Mesendoderm (in vitro differentiated cells): ENCODE measurements around the gene RBM6.

Source experiments
- DNase-seq: peaks from one replicate; pipeline ENCODE4 v3.0.0; 2013
- H2AK5ac ChIP-seq: 2 replicates; pipeline ENCODE4 v1.6.1; 2013; ENCODE audit warnings: low read length, inconsistent platforms
- H2BK120ac ChIP-seq: 2 replicates; pipeline ENCODE4 v1.6.1; 2013; ENCODE audit warnings: low read depth, mild to moderate bottlenecking, low read length, moderate library complexity, mixed read lengths
- H2BK15ac ChIP-seq: replicated peaks from 2 replicates; pipeline ENCODE4 v1.6.1; 2013; ENCODE audit warnings: low read depth, mild to moderate bottlenecking, moderate library complexity
- H2BK5ac ChIP-seq: 2 replicates; pipeline ENCODE4 v1.6.1; 2013; ENCODE audit warnings: low read length, inconsistent platforms
- H3K18ac ChIP-seq: 2 replicates; pipeline ENCODE4 v1.6.1; 2013; ENCODE audit warnings: mild to moderate bottlenecking, low read length, mixed read lengths
- H3K23ac ChIP-seq: one replicate; pipeline ENCODE4 v1.6.1; 2013; ENCODE audit warnings: low read length
- H3K27ac ChIP-seq: 2 replicates; pipeline ENCODE4 v1.5.1; 2013; ENCODE audit warnings: low read depth, mild to moderate bottlenecking, inconsistent platforms, low read length, moderate library complexity
- H3K27me3 ChIP-seq: 2 replicates; pipeline ENCODE4 v1.6.1; 2013; ENCODE audit warnings: low read length, control low read depth, mild to moderate bottlenecking, inconsistent platforms; ENCODE audit not compliant: insufficient read depth, poor library complexity
- H3K36me3 ChIP-seq: 2 replicates; pipeline ENCODE4 v1.6.1; 2013; ENCODE audit warnings: low read length, inconsistent platforms; ENCODE audit not compliant: control insufficient read depth, insufficient read depth
- H3K4ac ChIP-seq: one replicate; pipeline ENCODE4 v1.6.1; 2013; ENCODE audit warnings: low read depth, mild to moderate bottlenecking, low read length, moderate library complexity
- H3K4me1 ChIP-seq: 2 replicates; pipeline ENCODE4 v1.6.1; 2013; ENCODE audit warnings: low read depth, low read length, inconsistent platforms; ENCODE audit not compliant: control insufficient read depth
- H3K4me2 ChIP-seq: 2 replicates; pipeline ENCODE4 v1.6.1; 2013; ENCODE audit warnings: low read length
- H3K4me3 ChIP-seq: 2 replicates; pipeline ENCODE4 v1.5.1; 2013; ENCODE audit warnings: mild to moderate bottlenecking, low read length
- H3K56ac ChIP-seq: one replicate; pipeline ENCODE4 v1.6.1; 2013; ENCODE audit warnings: low read length
- H3K79me1 ChIP-seq: 2 replicates; pipeline ENCODE4 v1.6.1; 2013; ENCODE audit warnings: low read length, inconsistent platforms
- H3K79me2 ChIP-seq: 2 replicates; pipeline ENCODE4 v1.6.1; 2013; ENCODE audit warnings: mild to moderate bottlenecking, low read length; ENCODE audit not compliant: control insufficient read depth, insufficient read depth
- H3K9ac ChIP-seq: 2 replicates; pipeline ENCODE4 v1.6.1; 2013; ENCODE audit warnings: low read length, inconsistent platforms
- H4K5ac ChIP-seq: one replicate; pipeline ENCODE4 v1.6.1; 2013; ENCODE audit warnings: low read length
- H4K8ac ChIP-seq: one replicate; pipeline ENCODE4 v1.6.1; 2013; ENCODE audit warnings: low read depth, mild to moderate bottlenecking, control low read depth, low read length, moderate library complexity
- WGBS: extraction: QIAGEN DNeasy Blood & Tissue Kit; methylation state at CpG from one replicate; pipeline ENCODE4 v1.1.7; 2013; ENCODE audit warnings: low lambda C conversion rate, missing lambda C conversion rate; ENCODE audit not compliant: insufficient coverage; ENCODE audit errors: extremely low coverage; 5-methylcytosine and 5-hydroxymethylcytosine counted together

RBM6 gene

DNA sequence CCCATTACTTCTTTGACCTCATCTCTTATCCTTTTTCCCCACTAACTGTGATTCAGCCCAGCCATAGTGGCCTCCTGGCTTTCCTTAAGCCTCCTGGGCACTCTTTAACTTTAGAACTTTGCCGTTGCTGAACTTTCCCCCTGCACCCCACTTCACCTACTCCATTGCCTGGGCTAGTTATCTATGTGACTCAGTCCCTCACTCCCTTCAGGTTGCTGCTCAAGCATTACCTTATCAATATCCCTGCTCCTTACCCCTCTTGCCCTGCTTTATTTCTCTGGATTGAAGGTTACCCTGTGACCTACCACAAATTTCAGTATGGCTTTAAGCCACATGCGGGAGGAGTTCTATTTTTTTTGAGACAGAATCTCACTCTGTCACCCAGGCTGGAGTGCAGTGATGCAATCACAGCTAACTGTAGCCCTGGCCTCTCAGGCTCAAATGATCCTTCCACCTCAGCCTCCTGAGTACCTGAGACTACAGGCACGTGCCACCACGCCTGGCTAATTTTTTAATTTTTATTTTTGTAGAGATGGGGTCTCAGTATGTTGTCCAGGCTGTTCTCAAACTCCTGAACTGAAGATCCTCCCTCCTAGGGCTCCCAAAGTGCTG is 13.7 kb upstream of the RBM6 start:
- Histone ChIP-seq H3K27ac (no peak overlapping the region), H4K8ac (no peak overlapping the region), H3K79me1 (no peaks in the 10 kb centered on the region), H2BK15ac (no peak overlapping the region), H3K9ac (no peak overlapping the region), H3K4me3 (no peak overlapping the region), H3K27me3 (no peaks in the 10 kb centered on the region), H3K4me2 (no peak overlapping the region), H2BK120ac (no peak overlapping the region), H2AK5ac (no peak overlapping the region), H3K4ac (no peak overlapping the region), H2BK5ac (no peak overlapping the region), H3K4me1 (peaks cover 4% of the 10 kb centered on the region), H3K23ac (no peak overlapping the region), H3K56ac (no peak overlapping the region), H4K5ac (no peak overlapping the region), H3K18ac (no peak overlapping the region), H3K79me2 (no peaks in the 10 kb centered on the region), H3K36me3 (no peaks in the 10 kb centered on the region)
- no peak for DNase-seq
- WGBS = no CpG with 5 or more reads among the region's 4 CpGs

DNA sequence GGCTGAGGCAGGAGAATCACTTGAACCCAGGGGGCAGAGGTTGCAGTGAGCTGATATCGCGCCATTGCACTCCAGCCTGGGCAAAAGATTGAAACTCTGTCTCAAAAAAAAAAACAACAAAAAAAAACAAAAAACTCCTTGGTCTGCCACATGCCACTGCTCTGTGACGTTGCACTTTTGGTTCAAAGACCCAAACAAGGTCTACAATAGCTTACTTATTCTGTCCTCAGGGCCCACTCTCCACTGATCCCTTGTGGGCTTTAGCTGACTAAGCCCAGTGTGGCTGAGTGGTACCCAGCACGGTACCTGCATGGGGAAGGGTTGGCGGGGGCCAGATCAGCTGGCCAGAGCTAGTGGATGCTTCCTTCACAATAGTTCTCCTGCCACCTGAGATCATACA is 12.2 kb upstream of the RBM6 start:
- no peak overlapping the region for H3K27ac ChIP-seq
- DNase-seq = no peak
- no peak overlapping the region for H3K4ac ChIP-seq
- H4K5ac ChIP-seq = no peak overlapping the region
- no peaks in the 10 kb centered on the region for H3K27me3 ChIP-seq
- peaks cover 4% of the 10 kb centered on the region for H3K4me1 ChIP-seq
- no peaks in the 10 kb centered on the region for H3K36me3 ChIP-seq
- H3K4me2 ChIP-seq = no peak overlapping the region
- H3K79me2 ChIP-seq = no peaks in the 10 kb centered on the region
- no peak overlapping the region for H3K23ac ChIP-seq
- no peaks in the 10 kb centered on the region for H3K79me1 ChIP-seq
- H3K18ac ChIP-seq = no peak overlapping the region
- no CpG with 5 or more reads among the region's 5 CpGs for WGBS
- H2BK15ac ChIP-seq = no peak overlapping the region
- no peak overlapping the region for H2BK5ac ChIP-seq
- no peak overlapping the region for H3K4me3 ChIP-seq
- no peak overlapping the region for H4K8ac ChIP-seq
- no peak overlapping the region for H3K9ac ChIP-seq
- H3K56ac ChIP-seq = no peak overlapping the region
- no peak overlapping the region for H2BK120ac ChIP-seq
- H2AK5ac ChIP-seq = no peak overlapping the region

DNA sequence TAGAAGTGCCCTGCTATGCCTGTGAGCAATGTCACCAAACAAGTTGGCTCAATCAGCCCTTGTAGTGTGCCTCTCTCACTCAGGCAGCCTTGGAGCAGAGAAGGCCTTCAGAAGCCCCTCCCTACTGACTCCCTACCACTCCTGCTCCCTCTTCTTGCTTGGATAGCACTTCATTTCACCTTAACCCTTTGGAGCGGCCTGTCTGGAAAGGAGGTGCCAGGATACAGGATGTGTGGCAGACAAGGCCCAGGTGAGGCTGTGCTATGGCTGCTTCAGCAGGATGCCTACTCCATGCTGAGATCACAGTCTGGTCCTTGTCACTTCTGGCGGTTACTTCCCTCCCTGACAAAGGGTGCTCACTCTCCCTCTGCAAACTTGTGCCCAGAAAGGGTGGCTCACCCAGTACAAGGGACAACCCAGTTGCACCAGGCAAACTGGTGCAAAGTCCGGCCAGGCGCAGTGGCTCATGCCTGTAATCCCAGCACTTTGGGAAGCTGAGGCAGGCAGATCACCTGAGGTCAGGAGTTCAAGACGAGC is 11.4 kb upstream of the RBM6 start:
- H3K36me3 ChIP-seq = no peaks in the 10 kb centered on the region

DNA sequence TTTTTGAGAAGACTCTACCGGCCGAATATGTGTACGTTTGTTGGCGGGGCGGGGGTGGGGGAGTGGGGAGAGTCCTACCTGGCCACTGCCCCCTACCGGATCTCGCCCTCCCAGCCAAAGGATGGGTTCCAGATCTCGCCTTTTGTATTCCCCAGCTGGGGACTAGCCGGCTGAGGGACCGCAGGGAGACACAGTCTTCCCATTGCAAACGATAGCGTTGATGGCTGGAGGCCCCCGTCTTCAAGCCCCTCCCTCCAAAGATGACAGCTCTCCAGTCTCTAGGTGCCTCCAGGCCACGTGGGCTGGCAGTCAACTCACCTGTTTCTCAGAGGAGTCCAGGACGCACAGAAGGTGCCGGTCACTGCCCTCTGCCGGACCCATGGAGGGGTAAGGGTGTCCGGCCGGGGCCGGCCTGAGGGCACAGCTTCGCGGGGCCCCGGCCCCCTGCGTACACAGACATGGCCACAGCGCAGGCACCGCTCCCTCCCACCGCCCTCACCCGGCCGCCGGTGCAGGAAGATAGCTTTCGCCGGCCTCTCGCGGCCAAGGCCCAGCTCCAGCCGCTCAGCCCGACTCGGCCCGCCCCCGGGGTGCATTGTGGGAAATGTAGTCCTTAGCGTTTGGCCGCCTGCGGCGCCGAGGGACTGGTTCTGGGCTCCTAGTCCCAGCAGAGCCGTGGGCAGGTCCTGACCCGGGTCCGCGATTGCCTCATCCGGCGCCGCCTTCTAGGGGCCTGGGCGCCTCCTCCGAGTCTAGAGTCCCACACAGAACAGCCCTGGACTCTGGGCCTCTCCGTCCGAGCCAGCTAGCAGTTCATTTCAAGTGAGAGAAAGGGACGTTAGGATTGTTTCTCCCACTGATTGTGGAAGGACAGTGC is 10.4 kb upstream of the RBM6 start, which contains the start of gene MON1A:
Gene MON1A (minus strand): TSS at position 521 of the 877 bp plus-strand sequence. CDS start 16,465 bp downstream, outside the sequence.
- Histone ChIP-seq H3K27ac (peak within 1 kb of the TSS; percentile 35), H2BK120ac (no peak within 1 kb of the TSS)
- DNase-seq = peak; percentile 97

More for the DNA sequence above, 11.4 kb upstream of the RBM6 start:
- Histone ChIP-seq H3K23ac (no peak overlapping the region), H3K79me1 (no peaks in the 10 kb centered on the region), H3K9ac (peak overlapping the region; percentile 9), H3K4me3 (no peak overlapping the region), H2AK5ac (no peak overlapping the region), H3K27ac (no peak overlapping the region), H2BK5ac (no peak overlapping the region), H4K5ac (no peak overlapping the region), H3K18ac (no peak overlapping the region), H2BK120ac (no peak overlapping the region), H3K27me3 (no peaks in the 10 kb centered on the region), H2BK15ac (no peak overlapping the region), H3K4me2 (peak overlapping the region; percentile 4), H3K56ac (peak overlapping the region; percentile 25), H4K8ac (no peak overlapping the region), H3K4ac (no peak overlapping the region), H3K4me1 (peaks cover 4% of the 10 kb centered on the region), H3K79me2 (no peaks in the 10 kb centered on the region)
- peak; percentile 60 for DNase-seq
- no CpG with 5 or more reads among the region's 5 CpGs for WGBS

DNA sequence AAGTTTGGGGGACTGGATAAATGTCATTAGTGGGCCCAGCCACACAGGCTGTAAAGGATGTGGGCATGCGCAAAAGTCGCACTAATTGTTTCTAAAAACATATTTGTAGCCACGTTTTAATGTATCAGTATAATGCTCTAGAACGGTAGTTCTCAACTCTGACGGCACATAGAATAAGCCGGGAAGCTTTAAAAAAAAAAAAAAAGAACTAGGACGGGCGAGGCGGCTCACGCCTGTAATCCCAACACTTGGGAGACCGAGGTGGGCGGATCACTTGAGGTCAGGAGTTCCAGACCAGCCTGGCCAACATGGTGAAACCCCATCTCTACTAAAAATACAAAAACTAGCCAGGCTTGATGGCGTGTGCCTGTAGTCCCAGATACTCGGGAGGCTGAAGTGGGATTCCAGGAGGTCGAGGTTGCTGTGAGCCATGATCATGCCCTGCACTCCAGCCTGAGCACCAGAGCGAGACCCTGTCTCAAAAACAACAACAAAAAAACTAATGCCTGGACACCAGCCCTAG is 9.7 kb upstream of the RBM6 start:
- H3K56ac ChIP-seq = peak overlapping the region; percentile 82
- no peak overlapping the region for H4K5ac ChIP-seq
- H2BK15ac ChIP-seq = no peak overlapping the region
- H3K4ac ChIP-seq = peak overlapping the region; percentile 6
- H3K27me3 ChIP-seq = no peaks in the 10 kb centered on the region
- H2AK5ac ChIP-seq = no peak overlapping the region
- no CpG with 5 or more reads among the region's 16 CpGs for WGBS
- H3K36me3 ChIP-seq = no peaks in the 10 kb centered on the region
- no peaks in the 10 kb centered on the region for H3K79me1 ChIP-seq
- H3K4me2 ChIP-seq = peak overlapping the region; percentile 50
- H3K27ac ChIP-seq = peak overlapping the region; percentile 35
- DNase-seq = peak; percentile 34
- peak overlapping the region; percentile 64 for H3K9ac ChIP-seq
- no peak overlapping the region for H2BK5ac ChIP-seq
- H2BK120ac ChIP-seq = no peak overlapping the region
- H3K23ac ChIP-seq = no peak overlapping the region
- no peaks in the 10 kb centered on the region for H3K79me2 ChIP-seq
- H3K18ac ChIP-seq = peak overlapping the region; percentile 15
- no peak overlapping the region for H3K4me3 ChIP-seq
- peaks cover 4% of the 10 kb centered on the region for H3K4me1 ChIP-seq
- H4K8ac ChIP-seq = no peak overlapping the region

More for the DNA sequence above, 10.4 kb upstream of the RBM6 start, which contains the start of gene MON1A:
- H4K8ac ChIP-seq = no peak within 1 kb of the TSS
- no peak within 1 kb of the TSS for H3K23ac ChIP-seq
- H3K56ac ChIP-seq = peak within 1 kb of the TSS; percentile 82
- no CpG with 5 or more reads among the region's 56 CpGs for WGBS
- H2AK5ac ChIP-seq = no peak within 1 kb of the TSS
- H3K4me1 ChIP-seq = peaks cover 4% of the 10 kb centered on the region
- no peaks in the 10 kb centered on the region for H3K79me1 ChIP-seq
- peak within 1 kb of the TSS; percentile 15 for H3K18ac ChIP-seq
- no peak within 1 kb of the TSS for H2BK5ac ChIP-seq
- peak within 1 kb of the TSS; percentile 62 for H3K4me3 ChIP-seq
- H2BK15ac ChIP-seq = no peak within 1 kb of the TSS
- no peaks in the 10 kb centered on the region for H3K79me2 ChIP-seq
- peak within 1 kb of the TSS; percentile 50 for H3K4me2 ChIP-seq
- H4K5ac ChIP-seq = no peak within 1 kb of the TSS
- H3K4ac ChIP-seq = peak within 1 kb of the TSS; percentile 6
- no peaks in the 10 kb centered on the region for H3K36me3 ChIP-seq
- H3K9ac ChIP-seq = peak within 1 kb of the TSS; percentile 67
- no peaks in the 10 kb centered on the region for H3K27me3 ChIP-seq
